DMS79 treated with DMSO at 0.1 percent for 48 hours (cell line): ENCODE results near the gene TAF9.
A peak's percentile ranks its signal among the peaks of the same experiment; 100 is the strongest.
"Not testable (repeated sequence)": the region's sequence is repeated elsewhere in the genome, so short reads cannot be mapped to it uniquely, and the experiment has no call there.

Experiments used
- DNase-seq: peaks from one replicate; lab custom pipeline; 2025; lab: John Stamatoyannopoulos, UW

The TAF9 gene

DNA sequence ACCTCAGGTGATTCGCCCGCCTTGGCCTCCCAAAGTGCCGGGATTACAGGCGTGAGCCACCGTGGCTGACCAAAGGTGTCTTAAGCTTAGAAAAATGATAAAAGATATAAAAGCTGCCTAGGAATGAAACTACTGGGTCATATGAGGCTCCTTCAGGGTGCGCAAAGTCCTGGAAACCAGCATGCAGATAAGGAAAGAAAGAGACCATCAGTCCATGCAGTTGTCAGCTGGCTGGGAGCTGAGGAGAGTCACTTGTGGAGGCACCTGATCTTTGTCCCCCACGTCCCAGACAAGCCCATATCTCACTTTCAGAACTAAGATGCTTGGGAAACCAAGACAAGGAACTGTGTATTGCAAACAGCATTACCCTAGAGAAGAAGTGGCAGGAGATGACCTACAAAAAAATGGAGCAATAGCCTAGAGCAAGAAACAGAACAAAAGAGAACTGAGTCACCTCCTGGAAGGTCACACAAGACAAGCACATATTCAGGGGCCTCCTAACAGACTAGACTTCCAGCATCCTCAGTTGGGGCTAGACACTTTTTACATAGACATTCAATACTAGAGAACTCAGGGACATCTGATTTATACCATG, 33.9 kb downstream of the TAF9 start:
- DNase-seq = no peak

DNA sequence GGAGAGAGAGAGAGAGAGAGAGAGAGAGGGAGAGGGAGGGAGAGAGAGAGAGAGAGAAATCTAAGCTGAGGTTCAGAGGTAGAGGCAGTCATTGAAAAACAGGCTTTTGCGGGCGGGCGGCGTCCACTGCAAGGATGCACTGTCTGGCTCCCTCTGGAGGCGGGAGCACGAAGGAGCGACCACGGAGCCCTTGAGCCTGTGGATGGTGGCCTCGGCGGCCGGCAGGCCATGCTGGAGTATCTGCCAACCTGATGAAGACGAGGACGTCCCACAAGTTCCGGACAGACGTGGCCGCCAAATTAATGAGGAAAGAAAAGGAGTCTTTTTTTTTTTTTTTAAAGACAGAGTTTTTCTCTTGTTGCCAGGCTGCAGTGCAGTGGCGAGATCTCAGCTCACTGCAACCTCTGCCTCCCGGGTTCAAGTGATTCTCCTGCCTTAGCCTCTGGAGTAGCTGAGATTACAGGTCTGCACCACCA, 34.5 kb downstream of the TAF9 start:
- peak; percentile 4 for DNase-seq

DNA sequence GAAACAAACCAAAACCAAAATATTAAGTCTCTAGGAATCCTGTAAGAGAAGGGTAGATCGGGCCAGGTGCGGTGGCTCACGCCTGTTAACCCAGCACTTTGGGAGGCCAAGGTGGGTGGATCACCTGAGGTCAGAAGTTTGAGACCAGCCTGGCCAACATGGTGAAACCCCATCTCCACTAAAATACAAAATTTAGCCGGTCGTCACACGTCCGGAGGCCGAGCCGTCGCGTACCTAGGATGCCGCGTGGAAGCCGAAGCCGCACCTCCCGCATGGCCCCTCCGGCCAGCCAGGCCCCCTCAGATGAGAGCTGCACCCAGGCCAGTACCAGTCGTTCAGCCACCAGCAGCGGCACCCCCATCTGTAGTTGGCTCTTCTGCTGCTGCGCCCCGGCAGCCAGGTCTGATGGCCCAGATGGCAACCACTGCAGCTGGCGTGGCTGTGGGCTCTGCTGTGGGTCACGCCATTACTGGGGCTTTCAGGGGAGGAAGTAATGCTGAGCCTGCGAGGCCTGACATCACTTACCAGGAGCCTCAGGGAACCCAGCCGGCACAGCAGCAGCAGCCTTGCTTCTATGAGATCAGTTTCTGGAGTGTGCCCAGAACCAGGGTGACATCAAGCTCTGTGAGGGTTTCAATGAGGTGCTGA, 35.5 kb downstream of the TAF9 start:
- DNase-seq = not testable (repeated sequence)

DNA sequence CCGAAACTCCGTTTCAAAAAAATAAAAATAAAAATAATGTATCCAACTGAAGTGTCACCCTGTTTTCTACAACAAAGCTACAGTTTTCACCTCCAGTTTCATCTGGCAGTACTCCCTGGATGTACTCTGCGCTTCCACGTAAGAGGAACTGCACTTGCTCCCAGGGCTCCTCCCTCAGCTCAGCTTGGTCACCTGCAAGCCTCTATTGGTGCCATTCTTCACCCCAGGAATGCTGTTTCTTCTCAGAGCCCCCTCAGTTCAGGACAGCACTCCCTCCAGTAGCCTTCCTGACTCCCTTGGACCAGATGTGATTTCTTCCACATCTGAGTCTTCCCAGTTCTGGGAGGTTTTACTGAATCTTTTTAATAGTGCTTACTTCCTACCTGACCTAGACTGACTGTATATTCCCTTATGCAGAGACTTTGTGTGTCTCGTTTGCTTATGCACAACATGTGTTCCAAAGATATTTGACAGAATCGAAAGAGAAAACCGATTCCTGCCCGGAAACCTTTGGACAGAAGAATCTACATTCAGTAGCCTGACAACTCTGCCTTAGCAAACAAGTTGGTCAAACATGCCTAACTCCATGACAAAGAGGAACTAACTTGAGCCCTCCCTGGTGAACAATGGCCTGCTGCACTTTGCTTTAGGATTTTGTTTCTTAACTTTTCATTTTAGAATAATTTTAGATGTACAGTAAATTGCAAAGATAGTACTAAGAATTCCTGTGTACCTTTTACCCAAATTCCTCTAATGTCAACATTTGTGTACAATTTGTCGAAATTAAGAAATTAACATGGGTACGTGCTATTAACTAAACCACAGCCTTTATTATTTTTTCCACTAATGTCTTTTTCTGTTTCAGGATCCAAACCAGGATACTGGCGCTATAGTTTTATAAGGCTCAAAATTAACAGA, 37.5 kb downstream of the TAF9 start:
- no peak for DNase-seq

DNA sequence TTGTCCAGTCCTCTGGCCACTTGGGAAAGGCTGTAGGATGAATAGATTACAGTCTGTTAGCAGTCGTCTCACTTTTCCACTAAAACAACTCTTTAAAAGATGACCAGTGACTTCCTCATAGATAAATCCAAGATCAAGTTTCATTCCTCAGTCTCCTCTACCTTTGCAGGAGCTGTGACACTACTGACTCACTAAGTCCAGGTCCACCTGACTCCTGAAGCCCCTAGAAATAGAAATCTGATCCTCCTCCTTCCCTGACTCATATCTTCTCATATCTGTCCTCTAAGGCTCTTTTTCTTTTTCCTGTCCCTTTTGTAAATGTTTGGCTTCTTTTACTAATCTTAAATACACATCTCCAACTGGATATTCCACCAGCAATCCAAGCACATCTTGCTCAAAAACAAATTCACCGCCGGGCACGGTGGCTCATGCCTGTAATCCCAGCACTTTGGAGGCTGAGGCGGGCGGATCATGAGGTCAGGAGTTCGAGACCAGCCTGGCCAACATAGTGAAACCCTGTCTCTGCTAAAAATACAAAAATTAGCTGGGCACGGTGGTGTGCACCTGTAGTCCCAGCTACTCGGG, 39.3 kb downstream of the TAF9 start:
- DNase-seq = no peak

- no peak for DNase-seq
Observed at GRCh38 chr5:69326365-69326764, 43.0 kb downstream of the TAF9 start.

DNA sequence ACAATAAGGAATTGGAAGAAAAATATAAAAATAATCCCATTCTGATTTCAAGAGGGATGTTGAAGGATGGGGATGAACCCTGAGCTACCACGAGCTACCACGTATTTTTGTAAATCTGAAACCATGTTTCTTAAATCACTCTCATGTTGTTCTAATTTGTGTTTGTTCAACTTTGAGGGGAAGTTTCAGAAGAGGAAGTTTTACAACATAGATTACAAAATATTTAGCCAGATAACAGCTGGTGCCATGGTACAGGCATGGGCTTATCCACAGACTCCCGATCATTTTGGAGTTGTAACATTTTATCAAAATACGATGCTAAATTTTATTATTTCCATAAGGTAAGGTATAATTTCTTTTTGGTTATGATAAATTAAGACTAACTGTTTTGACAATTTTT, 51.9 kb downstream of the TAF9 start:
- no peak for DNase-seq

- no peak for DNase-seq
Observed at GRCh38 chr5:69315972-69316371, 53.3 kb downstream of the TAF9 start.
